ENCODE measurements around the gene SDF4. TPM values are rescaled to one million over a fixed set of nuclear protein-coding genes. Genes with fewer than 3 reads are reported as not detected.

The SDF4 gene
- total and polyA plus RNA-seq, 2 experiments from 2014 or later = 45.0 to 62.6 TPM

DNA sequence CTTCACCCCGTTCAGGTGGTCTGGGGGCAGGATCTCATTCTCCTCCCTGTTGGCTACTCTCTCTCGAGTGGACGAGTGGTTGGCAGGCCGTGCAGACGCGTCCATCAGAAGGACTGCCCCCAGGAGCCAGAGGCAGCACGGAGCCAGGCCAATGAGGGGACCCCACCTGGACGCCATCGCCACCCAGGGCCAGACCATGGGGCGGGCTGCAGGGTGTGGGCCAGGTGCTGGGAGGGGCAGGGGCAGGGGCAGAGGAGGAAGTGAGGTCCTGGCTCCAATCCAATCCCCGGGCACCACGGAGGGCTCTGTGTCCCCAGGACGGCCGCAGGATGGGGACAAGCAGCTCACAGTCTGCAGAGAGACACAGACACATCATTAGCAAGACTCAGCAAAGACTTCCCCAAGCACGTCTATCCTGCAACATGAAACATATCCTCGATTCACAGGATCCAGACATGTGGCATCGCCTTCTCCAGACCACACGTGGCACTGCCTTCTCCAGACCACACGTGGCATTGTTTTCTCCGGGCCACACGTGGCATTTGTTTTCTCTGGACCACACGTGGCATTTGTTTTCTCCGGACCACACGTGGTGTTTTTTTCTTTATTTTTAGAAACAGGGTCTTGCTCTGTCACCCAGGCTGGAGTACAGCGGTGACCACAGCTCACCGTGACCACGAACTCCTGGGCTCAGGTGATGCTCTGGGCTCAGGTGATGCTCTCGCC, 3.0 kb downstream of the SDF4 start (continued):
- TF ChIP-seq, protein P1, sequence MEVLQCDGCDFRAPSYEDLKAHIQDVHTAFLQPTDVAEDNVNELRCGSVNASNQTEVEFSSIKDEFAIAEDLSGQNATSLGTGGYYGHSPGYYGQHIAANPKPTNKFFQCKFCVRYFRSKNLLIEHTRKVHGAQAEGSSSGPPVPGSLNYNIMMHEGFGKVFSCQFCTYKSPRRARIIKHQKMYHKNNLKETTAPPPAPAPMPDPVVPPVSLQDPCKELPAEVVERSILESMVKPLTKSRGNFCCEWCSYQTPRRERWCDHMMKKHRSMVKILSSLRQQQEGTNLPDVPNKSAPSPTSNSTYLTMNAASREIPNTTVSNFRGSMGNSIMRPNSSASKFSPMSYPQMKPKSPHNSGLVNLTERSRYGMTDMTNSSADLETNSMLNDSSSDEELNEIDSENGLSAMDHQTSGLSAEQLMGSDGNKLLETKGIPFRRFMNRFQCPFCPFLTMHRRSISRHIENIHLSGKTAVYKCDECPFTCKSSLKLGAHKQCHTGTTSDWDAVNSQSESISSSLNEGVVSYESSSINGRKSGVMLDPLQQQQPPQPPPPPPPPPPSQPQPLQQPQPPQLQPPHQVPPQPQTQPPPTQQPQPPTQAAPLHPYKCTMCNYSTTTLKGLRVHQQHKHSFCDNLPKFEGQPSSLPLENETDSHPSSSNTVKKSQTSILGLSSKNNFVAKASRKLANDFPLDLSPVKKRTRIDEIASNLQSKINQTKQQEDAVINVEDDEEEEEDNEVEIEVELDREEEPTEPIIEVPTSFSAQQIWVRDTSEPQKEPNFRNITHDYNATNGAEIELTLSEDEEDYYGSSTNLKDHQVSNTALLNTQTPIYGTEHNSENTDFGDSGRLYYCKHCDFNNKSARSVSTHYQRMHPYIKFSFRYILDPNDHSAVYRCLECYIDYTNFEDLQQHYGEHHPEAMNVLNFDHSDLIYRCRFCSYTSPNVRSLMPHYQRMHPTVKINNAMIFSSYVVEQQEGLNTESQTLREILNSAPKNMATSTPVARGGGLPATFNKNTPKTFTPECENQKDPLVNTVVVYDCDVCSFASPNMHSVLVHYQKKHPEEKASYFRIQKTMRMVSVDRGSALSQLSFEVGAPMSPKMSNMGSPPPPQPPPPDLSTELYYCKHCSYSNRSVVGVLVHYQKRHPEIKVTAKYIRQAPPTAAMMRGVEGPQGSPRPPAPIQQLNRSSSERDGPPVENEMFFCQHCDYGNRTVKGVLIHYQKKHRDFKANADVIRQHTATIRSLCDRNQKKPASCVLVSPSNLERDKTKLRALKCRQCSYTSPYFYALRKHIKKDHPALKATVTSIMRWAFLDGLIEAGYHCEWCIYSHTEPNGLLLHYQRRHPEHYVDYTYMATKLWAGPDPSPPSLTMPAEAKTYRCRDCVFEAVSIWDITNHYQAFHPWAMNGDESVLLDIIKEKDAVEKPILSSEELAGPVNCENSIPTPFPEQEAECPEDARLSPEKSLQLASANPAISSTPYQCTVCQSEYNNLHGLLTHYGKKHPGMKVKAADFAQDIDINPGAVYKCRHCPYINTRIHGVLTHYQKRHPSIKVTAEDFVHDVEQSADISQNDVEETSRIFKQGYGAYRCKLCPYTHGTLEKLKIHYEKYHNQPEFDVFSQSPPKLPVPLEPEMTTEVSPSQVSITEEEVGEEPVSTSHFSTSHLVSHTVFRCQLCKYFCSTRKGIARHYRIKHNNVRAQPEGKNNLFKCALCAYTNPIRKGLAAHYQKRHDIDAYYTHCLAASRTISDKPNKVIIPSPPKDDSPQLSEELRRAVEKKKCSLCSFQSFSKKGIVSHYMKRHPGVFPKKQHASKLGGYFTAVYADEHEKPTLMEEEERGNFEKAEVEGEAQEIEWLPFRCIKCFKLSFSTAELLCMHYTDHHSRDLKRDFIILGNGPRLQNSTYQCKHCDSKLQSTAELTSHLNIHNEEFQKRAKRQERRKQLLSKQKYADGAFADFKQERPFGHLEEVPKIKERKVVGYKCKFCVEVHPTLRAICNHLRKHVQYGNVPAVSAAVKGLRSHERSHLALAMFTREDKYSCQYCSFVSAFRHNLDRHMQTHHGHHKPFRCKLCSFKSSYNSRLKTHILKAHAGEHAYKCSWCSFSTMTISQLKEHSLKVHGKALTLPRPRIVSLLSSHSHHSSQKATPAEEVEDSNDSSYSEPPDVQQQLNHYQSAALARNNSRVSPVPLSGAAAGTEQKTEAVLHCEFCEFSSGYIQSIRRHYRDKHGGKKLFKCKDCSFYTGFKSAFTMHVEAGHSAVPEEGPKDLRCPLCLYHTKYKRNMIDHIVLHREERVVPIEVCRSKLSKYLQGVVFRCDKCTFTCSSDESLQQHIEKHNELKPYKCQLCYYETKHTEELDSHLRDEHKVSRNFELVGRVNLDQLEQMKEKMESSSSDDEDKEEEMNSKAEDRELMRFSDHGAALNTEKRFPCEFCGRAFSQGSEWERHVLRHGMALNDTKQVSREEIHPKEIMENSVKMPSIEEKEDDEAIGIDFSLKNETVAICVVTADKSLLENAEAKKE (CRISPR knock-in tag; IDR thresholded peaks at IDR 0.05) = no peak
- no peak for TF ChIP-seq STAT1 (IDR thresholded peaks at IDR 0.05; ENCODE audit: unreplicated experiment)

DNA sequence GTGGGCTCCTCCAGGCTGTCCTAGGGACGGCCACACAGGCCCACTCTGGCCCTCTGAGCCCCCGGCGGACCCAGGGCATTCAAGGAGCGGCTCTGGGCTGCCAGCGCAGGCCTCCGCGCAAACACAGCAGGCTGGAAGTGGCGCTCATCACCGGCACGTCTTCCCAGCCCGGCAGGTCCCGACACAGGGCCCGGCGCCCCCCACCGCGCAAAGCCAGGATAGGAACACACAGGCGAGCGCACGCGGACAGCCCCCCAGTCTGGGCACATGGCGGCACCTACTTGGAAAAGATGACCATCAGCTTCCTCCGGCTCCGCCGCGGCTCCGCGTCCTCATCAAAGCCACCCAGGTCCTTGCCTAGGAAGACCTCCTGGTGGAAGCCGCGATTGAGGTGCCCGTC, 3.6 kb downstream of the SDF4 start:
- H3K36me3 ChIP-seq (ENCODE audit: insufficient read depth) = peaks cover 1% of the 10 kb centered on the region; the same call in 1 of the 2 replicates
- Mint-ChIP-seq H3K4me3 (no peak overlapping the region), H3K27ac (no peak overlapping the region), H3K4me1 (peaks cover 7% of the 10 kb centered on the region), H3K27me3 (ENCODE audit: insufficient read depth, low read depth, poor library complexity) (peaks cover 10% of the 10 kb centered on the region), H3K36me3 (ENCODE audit: low read depth) (peaks cover 22% of the 10 kb centered on the region), H3K9me3 (no peaks in the 10 kb centered on the region; the same call in 2 of the 3 replicates)
- no peak overlapping the region for H3K4me3 ChIP-seq
- H2AFZ ChIP-seq = no peak overlapping the region
- peaks cover 30% of the 10 kb centered on the region for H3K79me2 ChIP-seq (replicated peaks; ENCODE audit: insufficient read depth)
- no peak overlapping the region for H3K4me2 ChIP-seq
- 0 out of 2 replicates have a peak, but pooled peaks cover 4% of the 10 kb centered on the region for H3F3A ChIP-seq (replicated peaks; ENCODE audit: low read depth)
- no peak overlapping the region for H3K27ac ChIP-seq (ENCODE audit: low read depth)
- H3K27me3 ChIP-seq (ENCODE audit: insufficient read depth) = no peaks in the 10 kb centered on the region
- H3K4me1 ChIP-seq (ENCODE audit: insufficient read depth) = peaks cover 6% of the 10 kb centered on the region
- no peaks in the 10 kb centered on the region for H3K9me2 ChIP-seq (ENCODE audit: insufficient read depth)
- DNase-seq (ENCODE audit: low spot score) = no peak
- H4K20me1 ChIP-seq (replicated peaks; ENCODE audit: insufficient read depth) = peaks cover 5% of the 10 kb centered on the region; the same call in 1 of the 2 replicates
- no peak for ATAC-seq
- TF ChIP-seq, protein P2, sequence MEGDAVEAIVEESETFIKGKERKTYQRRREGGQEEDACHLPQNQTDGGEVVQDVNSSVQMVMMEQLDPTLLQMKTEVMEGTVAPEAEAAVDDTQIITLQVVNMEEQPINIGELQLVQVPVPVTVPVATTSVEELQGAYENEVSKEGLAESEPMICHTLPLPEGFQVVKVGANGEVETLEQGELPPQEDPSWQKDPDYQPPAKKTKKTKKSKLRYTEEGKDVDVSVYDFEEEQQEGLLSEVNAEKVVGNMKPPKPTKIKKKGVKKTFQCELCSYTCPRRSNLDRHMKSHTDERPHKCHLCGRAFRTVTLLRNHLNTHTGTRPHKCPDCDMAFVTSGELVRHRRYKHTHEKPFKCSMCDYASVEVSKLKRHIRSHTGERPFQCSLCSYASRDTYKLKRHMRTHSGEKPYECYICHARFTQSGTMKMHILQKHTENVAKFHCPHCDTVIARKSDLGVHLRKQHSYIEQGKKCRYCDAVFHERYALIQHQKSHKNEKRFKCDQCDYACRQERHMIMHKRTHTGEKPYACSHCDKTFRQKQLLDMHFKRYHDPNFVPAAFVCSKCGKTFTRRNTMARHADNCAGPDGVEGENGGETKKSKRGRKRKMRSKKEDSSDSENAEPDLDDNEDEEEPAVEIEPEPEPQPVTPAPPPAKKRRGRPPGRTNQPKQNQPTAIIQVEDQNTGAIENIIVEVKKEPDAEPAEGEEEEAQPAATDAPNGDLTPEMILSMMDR (conservative IDR thresholded peaks at IDR 0.05; ENCODE audit: low read depth in 2 of 2) = no peak
- TF ChIP-seq CREB1 (CRISPR knock-in tag; IDR thresholded peaks at IDR 0.05; ENCODE audit: low read depth) = no peak
- no peak for TF ChIP-seq ZNF331 (CRISPR knock-in tag; IDR thresholded peaks at IDR 0.05; ENCODE audit: low read depth)
- TF ChIP-seq NANOG (IDR thresholded peaks at IDR 0.05; ENCODE audit: borderline replicate concordance) = no peak
- TF ChIP-seq, protein P3, sequence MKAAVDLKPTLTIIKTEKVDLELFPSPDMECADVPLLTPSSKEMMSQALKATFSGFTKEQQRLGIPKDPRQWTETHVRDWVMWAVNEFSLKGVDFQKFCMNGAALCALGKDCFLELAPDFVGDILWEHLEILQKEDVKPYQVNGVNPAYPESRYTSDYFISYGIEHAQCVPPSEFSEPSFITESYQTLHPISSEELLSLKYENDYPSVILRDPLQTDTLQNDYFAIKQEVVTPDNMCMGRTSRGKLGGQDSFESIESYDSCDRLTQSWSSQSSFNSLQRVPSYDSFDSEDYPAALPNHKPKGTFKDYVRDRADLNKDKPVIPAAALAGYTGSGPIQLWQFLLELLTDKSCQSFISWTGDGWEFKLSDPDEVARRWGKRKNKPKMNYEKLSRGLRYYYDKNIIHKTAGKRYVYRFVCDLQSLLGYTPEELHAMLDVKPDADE (IDR thresholded peaks at IDR 0.05) = no peak
- TF ChIP-seq, protein P4, sequence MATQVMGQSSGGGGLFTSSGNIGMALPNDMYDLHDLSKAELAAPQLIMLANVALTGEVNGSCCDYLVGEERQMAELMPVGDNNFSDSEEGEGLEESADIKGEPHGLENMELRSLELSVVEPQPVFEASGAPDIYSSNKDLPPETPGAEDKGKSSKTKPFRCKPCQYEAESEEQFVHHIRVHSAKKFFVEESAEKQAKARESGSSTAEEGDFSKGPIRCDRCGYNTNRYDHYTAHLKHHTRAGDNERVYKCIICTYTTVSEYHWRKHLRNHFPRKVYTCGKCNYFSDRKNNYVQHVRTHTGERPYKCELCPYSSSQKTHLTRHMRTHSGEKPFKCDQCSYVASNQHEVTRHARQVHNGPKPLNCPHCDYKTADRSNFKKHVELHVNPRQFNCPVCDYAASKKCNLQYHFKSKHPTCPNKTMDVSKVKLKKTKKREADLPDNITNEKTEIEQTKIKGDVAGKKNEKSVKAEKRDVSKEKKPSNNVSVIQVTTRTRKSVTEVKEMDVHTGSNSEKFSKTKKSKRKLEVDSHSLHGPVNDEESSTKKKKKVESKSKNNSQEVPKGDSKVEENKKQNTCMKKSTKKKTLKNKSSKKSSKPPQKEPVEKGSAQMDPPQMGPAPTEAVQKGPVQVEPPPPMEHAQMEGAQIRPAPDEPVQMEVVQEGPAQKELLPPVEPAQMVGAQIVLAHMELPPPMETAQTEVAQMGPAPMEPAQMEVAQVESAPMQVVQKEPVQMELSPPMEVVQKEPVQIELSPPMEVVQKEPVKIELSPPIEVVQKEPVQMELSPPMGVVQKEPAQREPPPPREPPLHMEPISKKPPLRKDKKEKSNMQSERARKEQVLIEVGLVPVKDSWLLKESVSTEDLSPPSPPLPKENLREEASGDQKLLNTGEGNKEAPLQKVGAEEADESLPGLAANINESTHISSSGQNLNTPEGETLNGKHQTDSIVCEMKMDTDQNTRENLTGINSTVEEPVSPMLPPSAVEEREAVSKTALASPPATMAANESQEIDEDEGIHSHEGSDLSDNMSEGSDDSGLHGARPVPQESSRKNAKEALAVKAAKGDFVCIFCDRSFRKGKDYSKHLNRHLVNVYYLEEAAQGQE (IDR thresholded peaks at IDR 0.05; ENCODE audit: unreplicated experiment) = no peak
- TF ChIP-seq JUNB (IDR thresholded peaks at IDR 0.05; ENCODE audit: unreplicated experiment) = no peak
- no peak for TF ChIP-seq EZH2 (IDR thresholded peaks at IDR 0.05; ENCODE audit: low read depth, unreplicated experiment)
- TF ChIP-seq ZNF114 (CRISPR knock-in tag; IDR thresholded peaks at IDR 0.05) = no peak
